ENCODE results near the gene CYYR1.

CYYR1 gene

DNA sequence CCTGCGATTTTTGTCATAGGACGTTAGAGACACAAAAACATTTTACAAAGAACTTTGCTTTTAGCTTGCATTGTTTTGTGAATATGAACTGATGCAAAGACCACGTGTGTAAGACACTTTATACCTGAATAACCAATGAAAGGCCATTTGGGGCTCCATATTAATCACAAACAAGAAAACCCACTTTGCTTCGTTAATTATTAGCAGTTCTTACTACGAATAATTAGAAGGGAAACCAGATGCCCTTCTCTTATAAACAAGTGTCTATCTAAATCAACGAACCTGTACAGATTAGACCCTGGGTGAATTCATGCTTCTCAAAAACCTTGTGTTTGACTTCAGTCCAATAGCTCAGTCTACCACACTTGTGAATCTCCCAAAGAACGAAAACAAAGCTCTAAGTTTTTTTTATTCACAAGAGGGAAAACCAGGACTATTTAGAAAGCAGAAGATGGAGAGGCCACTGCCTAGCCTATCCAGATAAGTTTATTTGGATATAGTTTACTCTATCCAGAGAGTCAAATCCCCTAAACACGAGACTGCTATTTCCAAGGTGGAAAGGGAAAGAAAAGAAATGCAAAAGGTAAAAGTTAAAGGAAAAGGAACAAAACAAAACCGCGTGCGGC, 897 bp downstream of the CYYR1 start:
- no peak for ATAC-seq
- no peak for TF ChIP-seq ZFP30 (CRISPR knock-in tag; IDR thresholded peaks at IDR 0.05)

DNA sequence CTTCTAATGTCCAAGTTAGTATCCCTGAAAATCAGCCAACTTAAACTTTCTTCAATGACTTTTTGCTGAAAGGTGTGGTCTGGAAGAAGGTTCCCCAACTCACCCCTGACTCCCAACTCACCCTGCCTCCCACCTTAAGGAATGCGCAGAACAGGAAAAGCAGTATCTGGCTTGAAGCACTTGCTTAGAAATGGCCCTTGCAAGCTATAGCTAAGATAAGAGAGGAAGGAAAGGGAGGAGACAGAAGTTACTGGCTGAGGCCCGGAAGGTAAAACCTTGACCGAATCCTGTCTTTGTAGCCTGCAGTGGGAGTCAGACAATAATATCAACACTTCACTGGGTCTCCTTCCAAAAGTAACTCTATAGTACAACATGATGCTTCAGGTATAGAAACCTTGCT, 2.9 kb downstream of the CYYR1 start:
- no peak for ATAC-seq
- TF ChIP-seq TCF4 (CRISPR knock-in tag; IDR thresholded peaks at IDR 0.05; ENCODE audit: borderline replicate concordance) (no peak), OSR1 (CRISPR knock-in tag; IDR thresholded peaks at IDR 0.05) (no peak), RARB (CRISPR knock-in tag; IDR thresholded peaks at IDR 0.05) (no peak), ISL1 (CRISPR knock-in tag; IDR thresholded peaks at IDR 0.05) (no peak), ZNF70 (CRISPR knock-in tag; IDR thresholded peaks at IDR 0.05) (no peak), PPARA (CRISPR knock-in tag; IDR thresholded peaks at IDR 0.05; ENCODE audit: borderline replicate concordance) (no peak), CREB5 (CRISPR knock-in tag; IDR thresholded peaks at IDR 0.05; ENCODE audit: low read depth) (no peak), ZFP30 (CRISPR knock-in tag; IDR thresholded peaks at IDR 0.05) (no peak)

DNA sequence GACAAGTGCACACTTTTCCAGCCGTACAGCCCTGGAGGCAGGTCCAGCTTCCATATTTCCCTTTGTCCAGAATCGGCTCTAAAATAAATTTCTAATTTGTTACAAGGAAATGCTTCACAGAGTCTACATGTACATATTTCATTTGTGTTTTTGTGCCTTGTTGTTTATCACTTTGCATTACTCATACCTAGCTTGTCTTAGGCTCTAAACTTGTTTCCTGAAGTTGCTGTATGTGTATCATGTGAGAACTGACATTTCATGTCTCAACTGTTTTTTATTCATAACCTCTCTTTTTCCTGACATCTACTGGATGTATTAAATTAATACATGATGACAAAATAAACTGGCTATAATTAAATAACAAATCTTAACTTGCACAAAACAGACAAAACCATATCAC, 7.5 kb downstream of the CYYR1 start:
- ATAC-seq, result no peak
- TF ChIP-seq CSDC2 (CRISPR knock-in tag; IDR thresholded peaks at IDR 0.05), result no peak

DNA sequence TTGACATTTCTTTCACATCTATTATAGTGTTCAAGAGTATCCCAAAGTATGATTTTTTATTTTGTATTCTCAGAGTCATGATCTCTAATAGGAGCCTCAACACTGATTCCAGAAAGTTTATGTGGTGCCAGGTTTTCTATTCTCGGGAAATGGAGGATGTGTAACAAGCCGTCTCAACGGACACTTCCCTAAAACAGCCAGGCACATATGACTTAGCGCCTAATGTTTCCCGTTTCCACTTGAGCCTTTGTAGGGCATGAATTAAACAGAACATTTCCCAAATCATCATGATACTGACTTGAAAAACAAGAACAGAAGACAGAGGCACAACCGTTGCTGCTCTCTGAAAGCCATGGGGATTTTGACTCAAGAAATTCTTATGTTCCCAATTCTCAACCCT, 8.0 kb downstream of the CYYR1 start:
- no peak for ATAC-seq
- TF ChIP-seq ARNTL (CRISPR knock-in tag; IDR thresholded peaks at IDR 0.05; ENCODE audit: borderline replicate concordance, low read depth), result no peak

DNA sequence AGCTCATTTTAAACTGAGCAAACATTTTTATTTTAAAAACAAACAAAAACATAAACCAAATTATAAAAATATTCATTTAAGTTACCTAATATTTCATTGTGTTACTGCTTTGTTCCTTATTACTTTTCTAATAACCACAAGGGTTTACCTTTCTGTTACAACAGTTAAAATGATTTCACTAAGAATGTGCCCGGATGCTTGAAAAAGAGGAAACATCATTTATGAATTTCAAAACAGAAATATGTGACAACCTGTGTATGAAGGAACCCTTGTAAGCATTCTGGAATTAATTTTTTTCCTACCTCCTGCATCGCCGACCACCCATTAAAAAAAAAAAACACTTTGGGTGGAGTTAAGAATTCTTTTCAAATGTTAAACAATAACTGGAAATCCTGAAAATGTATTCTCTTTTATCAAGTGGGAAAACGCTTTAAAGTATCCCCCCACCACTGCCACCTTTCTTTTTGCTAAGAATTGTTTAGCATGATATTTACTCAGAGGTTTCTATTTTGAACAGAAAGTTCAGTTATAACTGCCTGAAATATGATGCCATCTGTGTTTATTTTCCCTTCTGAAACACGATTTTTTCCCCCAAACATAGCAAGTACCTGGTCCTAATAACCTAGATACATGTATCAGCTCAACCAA, 9.1 kb downstream of the CYYR1 start:
- no peak for TF ChIP-seq POU6F1 (CRISPR knock-in tag; IDR thresholded peaks at IDR 0.05; ENCODE audit: borderline replicate concordance, low read depth)
- no peak for ATAC-seq

DNA sequence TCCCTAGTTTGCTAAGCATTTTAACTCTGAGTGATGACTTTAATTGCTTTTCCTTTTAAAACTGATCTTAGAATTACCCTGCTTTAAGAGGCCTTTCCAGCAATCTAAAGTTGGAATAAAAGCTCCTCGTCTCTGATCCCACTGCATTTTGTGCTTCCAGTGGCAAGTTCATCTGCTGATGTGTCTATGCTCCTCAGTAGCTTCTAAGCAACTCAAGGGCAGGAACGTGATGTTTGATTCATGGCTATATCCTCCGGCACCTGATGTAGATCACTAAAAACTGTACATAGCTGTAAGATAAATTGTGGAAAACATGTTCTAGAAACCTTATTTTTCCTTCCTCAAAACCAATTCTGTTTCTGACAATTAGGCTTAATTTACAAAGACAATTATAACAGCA, 12.5 kb downstream of the CYYR1 start:
- ATAC-seq, result no peak
- TF ChIP-seq ZFP3 (CRISPR knock-in tag; IDR thresholded peaks at IDR 0.05) (no peak), CREB5 (CRISPR knock-in tag; IDR thresholded peaks at IDR 0.05; ENCODE audit: low read depth) (no peak), ZNF565 (CRISPR knock-in tag; conservative IDR thresholded peaks at IDR 0.05; ENCODE audit: low read depth) (no peak), RARB (CRISPR knock-in tag; IDR thresholded peaks at IDR 0.05) (no peak), ZNF8 (CRISPR knock-in tag; IDR thresholded peaks at IDR 0.05) (no peak), OSR1 (CRISPR knock-in tag; IDR thresholded peaks at IDR 0.05) (no peak), ZNF70 (CRISPR knock-in tag; IDR thresholded peaks at IDR 0.05) (no peak), CSRNP3 (CRISPR knock-in tag; IDR thresholded peaks at IDR 0.05) (no peak), ZFP30 (CRISPR knock-in tag; IDR thresholded peaks at IDR 0.05) (no peak), GLIS3 (CRISPR knock-in tag; IDR thresholded peaks at IDR 0.05) (no peak)
- TF ChIP-seq, protein P1, sequence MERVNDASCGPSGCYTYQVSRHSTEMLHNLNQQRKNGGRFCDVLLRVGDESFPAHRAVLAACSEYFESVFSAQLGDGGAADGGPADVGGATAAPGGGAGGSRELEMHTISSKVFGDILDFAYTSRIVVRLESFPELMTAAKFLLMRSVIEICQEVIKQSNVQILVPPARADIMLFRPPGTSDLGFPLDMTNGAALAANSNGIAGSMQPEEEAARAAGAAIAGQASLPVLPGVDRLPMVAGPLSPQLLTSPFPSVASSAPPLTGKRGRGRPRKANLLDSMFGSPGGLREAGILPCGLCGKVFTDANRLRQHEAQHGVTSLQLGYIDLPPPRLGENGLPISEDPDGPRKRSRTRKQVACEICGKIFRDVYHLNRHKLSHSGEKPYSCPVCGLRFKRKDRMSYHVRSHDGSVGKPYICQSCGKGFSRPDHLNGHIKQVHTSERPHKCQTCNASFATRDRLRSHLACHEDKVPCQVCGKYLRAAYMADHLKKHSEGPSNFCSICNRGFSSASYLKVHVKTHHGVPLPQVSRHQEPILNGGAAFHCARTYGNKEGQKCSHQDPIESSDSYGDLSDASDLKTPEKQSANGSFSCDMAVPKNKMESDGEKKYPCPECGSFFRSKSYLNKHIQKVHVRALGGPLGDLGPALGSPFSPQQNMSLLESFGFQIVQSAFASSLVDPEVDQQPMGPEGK (CRISPR knock-in tag; IDR thresholded peaks at IDR 0.05; ENCODE audit: borderline replicate concordance), result no peak

Measured in SK-N-SH treated with all-trans-retinoic acid at 6 μM for 48 hours (cell line).